HCT116 (cell line): Measurements from ENCODE around the gene GALNT16. TPM values are rescaled to one million over a fixed set of nuclear protein-coding genes. Genes with fewer than 3 reads are reported as not detected.

Experiments used
- ATAC-seq: fragments of 200-7000 bp; cut with Tn5 transposase; 2 replicates; pipeline ENCODE4 v1.9.1; 2020; ENCODE audit warnings: mild to moderate bottlenecking, moderate library complexity
- BruUV-seq: library from RNA; stranded (reverse); fragments of 400-500 nt; replicated peaks from 2 replicates; lab custom pipeline; 2021; lab: Mats Ljungman, UMichigan
- CTCF ChIA-PET: fragments of 300-600 bp; sonication (Branson Sonifier 250); formaldehyde crosslinking; loops from one replicate; lab custom pipeline; 2021; ENCODE audit warnings: antibody characterized with exemption; lab: Charles Lee
- POLR2A ChIA-PET: fragments of 300-600, 350-600 bp; sonication (Branson Sonifier 250); formaldehyde crosslinking; loops from one replicate; lab custom pipeline; 2021; ENCODE audit warnings: antibody characterized with exemption; lab: Charles Lee
- RAD21 ChIA-PET, 2 experiments: fragments of 300-600 bp; sonication (Branson Sonifier 250); formaldehyde crosslinking; loops; one replicate each; lab custom pipeline; 2023; ENCODE audit warnings: low total read pairs in 2 of 2; ENCODE audit not compliant: uncharacterized antibody in 2 of 2, unreplicated experiment in 2 of 2, low non-redundant PET in 1 of 2; lab: Charles Lee
- DNase-seq: peaks from one replicate; pipeline ENCODE4 v3.0.0-alpha.2; 2010; ENCODE audit warnings: low read depth, low spot score
- H2AFZ ChIP-seq: fragments of 200-600 bp; shearing (Covaris generic), sonication (generic); 2 replicates; pipeline ENCODE4 v1.6.1; 2017; ENCODE audit warnings: low read depth, mixed run types, mixed read lengths, antibody characterized with exemption, low read length; ENCODE audit not compliant: poor library complexity, severe bottlenecking
- H3K27ac ChIP-seq: 2 replicates; pipeline ENCODE4 v1.5.1; 2012; ENCODE audit warnings: low read depth, low read length
- H3K27me3 ChIP-seq: fragments of 200-600 bp; sonication (generic); 2 replicates; pipeline ENCODE4 v1.6.1; 2016; ENCODE audit warnings: mixed run types, low read length, mixed read lengths; ENCODE audit not compliant: insufficient read depth
- H3K36me3 ChIP-seq, 2 experiments: fragments of 200-500 bp in 1 of 2; fragments of 200-600 bp in 1 of 2; sonication (Bioruptor generic) in 1 of 2; sonication (generic) in 1 of 2; 2 replicates each; pipeline versions ENCODE4 v1.5.1 to v1.6.1; 2014 to 2016; ENCODE audit warnings: low read length in 2 of 2, inconsistent platforms in 1 of 2, mixed read lengths in 1 of 2, mixed run types in 1 of 2; ENCODE audit not compliant: insufficient read depth in 2 of 2, control insufficient read depth in 1 of 2
- H3K4me1 ChIP-seq, 2 experiments: fragments of 200-600 bp in 1 of 2; sonication (generic) in 1 of 2; 2 replicates each; pipeline versions ENCODE4 v1.5.1 to v1.6.1; 2012 to 2017; ENCODE audit warnings: low read length in 2 of 2, inconsistent platforms in 1 of 2, mild to moderate bottlenecking in 1 of 2, mixed read lengths in 1 of 2, mixed run types in 1 of 2, moderate library complexity in 1 of 2; ENCODE audit not compliant: insufficient read depth in 2 of 2, control insufficient read depth in 1 of 2
- H3K4me2 ChIP-seq: fragments of 200-600 bp; sonication (generic); 2 replicates; pipeline ENCODE4 v1.6.1; 2017; ENCODE audit warnings: mixed run types, low read length, mixed read lengths
- H3K4me3 ChIP-seq, 2 experiments: fragments of 200-600 bp in 1 of 2; sonication (generic) in 1 of 2; replicated peaks in 1 of 2; 2 replicates each; pipeline ENCODE4 v1.5.1; 2011 to 2016; ENCODE audit warnings: low read length in 2 of 2, control low read depth in 1 of 2, low read depth in 1 of 2, mild to moderate bottlenecking in 1 of 2, mixed read lengths in 1 of 2, mixed run types in 1 of 2
- H3K79me2 ChIP-seq: fragments of 200-600 bp; sonication (generic); 2 replicates; pipeline ENCODE4 v1.6.1; 2017; ENCODE audit warnings: mild to moderate bottlenecking, mixed run types, low read length, moderate library complexity, mixed read lengths; ENCODE audit not compliant: insufficient read depth
- H3K9ac ChIP-seq: fragments of 200-600 bp; sonication (generic); 2 replicates; pipeline ENCODE4 v1.6.1; 2016; ENCODE audit warnings: low read length, mixed read lengths
- H3K9me2 ChIP-seq: fragments of 200-600 bp; sonication (generic), shearing (Covaris generic); 2 replicates; pipeline ENCODE4 v1.6.1; 2017; ENCODE audit warnings: mixed run types, mild to moderate bottlenecking, moderate library complexity; ENCODE audit not compliant: insufficient read depth
- H3K9me3 ChIP-seq, 2 experiments: fragments of 200-500 bp in 1 of 2; fragments of 200-600 bp in 1 of 2; sonication (Bioruptor generic) in 1 of 2; sonication (generic) in 1 of 2; 2 replicates each; pipeline ENCODE4 v1.6.1; 2014 to 2017; ENCODE audit warnings: low read length in 2 of 2, mixed read lengths in 2 of 2, inconsistent platforms in 1 of 2, low read depth in 1 of 2, mild to moderate bottlenecking in 1 of 2, mixed run types in 1 of 2, moderate library complexity in 1 of 2; ENCODE audit not compliant: control insufficient read depth in 1 of 2, insufficient read depth in 1 of 2
- H4K20me1 ChIP-seq: fragments of 200-600 bp; sonication (generic), shearing (Covaris generic); 2 replicates; pipeline ENCODE4 v1.6.1; 2017; ENCODE audit warnings: mixed run types, mild to moderate bottlenecking, moderate library complexity; ENCODE audit not compliant: insufficient read depth
- ATF3 ChIP-seq: IDR thresholded peaks from 2 replicates; pipeline ENCODE4 v1.6.1; 2012
- EGR1 ChIP-seq: IDR thresholded peaks from 2 replicates; pipeline ENCODE4 v1.6.1; 2012; ENCODE audit warnings: low read depth
- ELF1 ChIP-seq: IDR thresholded peaks from 2 replicates; pipeline ENCODE4 v1.6.1; 2012; ENCODE audit warnings: low read depth, borderline replicate concordance
- EZH2 ChIP-seq: fragments of 200-600 bp; sonication (generic); IDR thresholded peaks from 2 replicates; pipeline ENCODE4 v1.6.1; 2017; ENCODE audit warnings: antibody characterized with exemption, mixed run types
- JUND ChIP-seq: IDR thresholded peaks from 2 replicates; pipeline ENCODE4 v1.6.1; 2012
- MAX ChIP-seq: IDR thresholded peaks from 2 replicates; pipeline ENCODE4 v1.6.1; 2012
- POLR2A ChIP-seq: IDR thresholded peaks from 2 replicates; pipeline ENCODE4 v1.7.0; 2011; ENCODE audit warnings: borderline replicate concordance; ENCODE audit not compliant: insufficient read depth, insufficient read length; ENCODE audit errors: extremely low read depth
- POLR2AphosphoS5 ChIP-seq: IDR thresholded peaks from 2 replicates; pipeline ENCODE4 v1.6.1; 2011; ENCODE audit warnings: mild to moderate bottlenecking, low read depth, low read length, moderate library complexity
- REST ChIP-seq: IDR thresholded peaks from 2 replicates; pipeline ENCODE4 v1.6.1; 2012; ENCODE audit warnings: low read depth
- SIN3A ChIP-seq: IDR thresholded peaks from 2 replicates; pipeline ENCODE4 v1.6.1; 2012; ENCODE audit warnings: low read depth
- YY1 ChIP-seq: IDR thresholded peaks from 2 replicates; pipeline ENCODE4 v1.6.1; 2011; ENCODE audit warnings: low read length, low read depth, moderate library complexity, mild to moderate bottlenecking; ENCODE audit not compliant: insufficient replicate concordance; ENCODE audit errors: extremely low read depth
- ZBTB33 ChIP-seq: IDR thresholded peaks from 2 replicates; pipeline ENCODE4 v1.6.1; 2011; ENCODE audit warnings: mild to moderate bottlenecking, low read length, moderate library complexity; ENCODE audit not compliant: insufficient replicate concordance; ENCODE audit errors: extremely low read depth
- ZFX ChIP-seq: fragments of 450-650 bp; IDR thresholded peaks from 2 replicates; pipeline ENCODE4 v1.6.1; 2017
- ZNF274 ChIP-seq: fragments of 200-500 bp; sonication (Bioruptor generic); IDR thresholded peaks from 2 replicates; pipeline ENCODE4 v1.6.1; 2014; ENCODE audit warnings: mild to moderate bottlenecking, low read depth, low read length, inconsistent platforms
- intact Hi-C: fragments of 100-400 bp; cut with micrococcal nuclease; formaldehyde crosslinking; loops from 2 replicates; pipeline ENCODE4 v1.10.0; 2022
- total RNA-seq: library from RNA; stranded (reverse); gene quantifications from one replicate; pipeline ENCODE4 v1.2.1, GENCODE V29; 2021; ENCODE audit not compliant: unreplicated experiment

Gene GALNT16
- total RNA-seq, 1 experiment from 2014 or later: 0.32 TPM

- DNase-seq (no peak), ATAC-seq (no peak)
- Histone ChIP-seq H3K9ac (no peak overlapping the region), H3K9me3 (no peaks in the 10 kb centered on the region), H3K4me2 (no peak overlapping the region), H3K4me1 (no peaks in the 10 kb centered on the region), H3K27ac (no peak overlapping the region), H3K27me3 (no peaks in the 10 kb centered on the region), H3K36me3 (peaks cover 0 to 21% of the 10 kb centered on the region in 2 experiments; a peak in 2 of 4 replicates), H3K4me3 (no peak overlapping the region), H3K9me2 (no peaks in the 10 kb centered on the region), H3K79me2 (no peaks in the 10 kb centered on the region), H4K20me1 (no peaks in the 10 kb centered on the region), H2AFZ (no peak overlapping the region)
- no TSS peak for BruUV-seq
- TF ChIP-seq ZNF274 (no peak), YY1 (no peak), ZBTB33 (no peak), ATF3 (no peak), MAX (no peak), EZH2 (no peak)
- intact Hi-C loops: no loop called here
- ChIA-PET POLR2A (no interaction called here), RAD21 (no interaction called here), CTCF (no interaction called here)
Observed at GRCh38 chr14:69234106-69234505, 25.9 kb upstream of the GALNT16 start.

- no peak overlapping the region for H3K27ac ChIP-seq
- H3K9ac ChIP-seq: no peak overlapping the region
- H2AFZ ChIP-seq: no peak overlapping the region
- ChIA-PET CTCF (interaction anchor here (1.2 to 1.8 kb wide), 2 partner anchors 106 to 108 kb away, joined by 3 to 4 read pairs; no protein-coding TSS in a partner anchor), POLR2A (no interaction called here), RAD21 (no interaction called here)
- no peaks in the 10 kb centered on the region for H3K9me3 ChIP-seq
- ATAC-seq (no peak), DNase-seq (no peak)
- H3K79me2 ChIP-seq: no peaks in the 10 kb centered on the region
- no peaks in the 10 kb centered on the region for H3K4me1 ChIP-seq
- no peak overlapping the region for H3K4me2 ChIP-seq
- no peak overlapping the region for H3K4me3 ChIP-seq
- H3K36me3 ChIP-seq: peaks cover 0 to 19% of the 10 kb centered on the region in 2 experiments; a peak in 2 of 4 replicates
- TF ChIP-seq ATF3: no peak
- no peak for TF ChIP-seq ELF1
- no peak for TF ChIP-seq SIN3A
- no peak for TF ChIP-seq REST
- no peak for TF ChIP-seq ZNF274
- no peak for TF ChIP-seq EGR1
- TF ChIP-seq ZFX: no peak
- no peak for TF ChIP-seq JUND
- TF ChIP-seq POLR2AphosphoS5: no peak
- no peak for TF ChIP-seq MAX
- no peak for TF ChIP-seq POLR2A
- intact Hi-C loops: no loop called here
- no peaks in the 10 kb centered on the region for H3K27me3 ChIP-seq
- no peaks in the 10 kb centered on the region for H3K9me2 ChIP-seq
- BruUV-seq: no TSS peak
- H4K20me1 ChIP-seq: no peaks in the 10 kb centered on the region
Observed at GRCh38 chr14:69235708-69236107, 24.2 kb upstream of the GALNT16 start.
